DOHH2 (cell line): ENCODE measurements around the gene CLEC2B.

Experiments
- EZH2phosphoT487 ChIP-seq: fragments of 200-600 bp; sonication (generic); IDR thresholded peaks from 2 replicates; pipeline ENCODE4 v1.6.1; 2017; ENCODE audit warnings: borderline replicate concordance, mild to moderate bottlenecking, antibody characterized with exemption, low read length, moderate library complexity, mixed read lengths
- TF ChIP-seq, protein P1 (sequence below): fragments of 200-600 bp; sonication (generic); IDR thresholded peaks from one replicate; pipeline ENCODE4 v1.5.1; 2014; ENCODE audit warnings: antibody characterized with exemption, mild to moderate bottlenecking, low read depth, low read length; ENCODE audit not compliant: poor library complexity, severe bottlenecking

DNA sequence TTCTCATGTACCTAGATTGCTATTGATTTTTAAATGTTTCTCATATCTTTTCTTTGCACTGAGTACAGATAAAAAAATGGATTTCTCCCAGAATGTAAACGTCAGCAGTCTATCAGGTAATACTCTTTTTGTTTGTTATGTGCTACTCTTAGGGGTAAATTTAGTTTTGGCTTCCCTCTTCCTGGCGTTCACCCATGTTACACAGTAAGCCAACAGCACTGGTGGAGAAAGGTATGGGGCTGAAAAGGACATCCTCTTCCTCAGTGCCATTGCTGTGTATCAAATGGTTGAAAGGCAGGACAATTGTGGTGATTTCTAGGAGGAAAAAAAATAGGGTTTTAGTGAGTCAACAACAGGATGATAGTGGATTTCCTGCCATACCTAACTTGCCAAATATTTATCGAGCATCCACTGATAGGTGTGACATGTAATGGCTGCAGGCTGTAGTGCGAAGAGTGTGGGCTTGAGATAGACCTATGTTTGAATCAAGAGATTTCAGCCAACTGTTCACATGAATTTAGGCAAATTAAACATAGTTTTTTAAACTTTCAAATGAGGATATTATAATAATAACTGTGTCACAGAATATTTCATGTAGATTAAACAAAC is 19.6 kb upstream of the CLEC2B start:
- TF ChIP-seq, protein P1, sequence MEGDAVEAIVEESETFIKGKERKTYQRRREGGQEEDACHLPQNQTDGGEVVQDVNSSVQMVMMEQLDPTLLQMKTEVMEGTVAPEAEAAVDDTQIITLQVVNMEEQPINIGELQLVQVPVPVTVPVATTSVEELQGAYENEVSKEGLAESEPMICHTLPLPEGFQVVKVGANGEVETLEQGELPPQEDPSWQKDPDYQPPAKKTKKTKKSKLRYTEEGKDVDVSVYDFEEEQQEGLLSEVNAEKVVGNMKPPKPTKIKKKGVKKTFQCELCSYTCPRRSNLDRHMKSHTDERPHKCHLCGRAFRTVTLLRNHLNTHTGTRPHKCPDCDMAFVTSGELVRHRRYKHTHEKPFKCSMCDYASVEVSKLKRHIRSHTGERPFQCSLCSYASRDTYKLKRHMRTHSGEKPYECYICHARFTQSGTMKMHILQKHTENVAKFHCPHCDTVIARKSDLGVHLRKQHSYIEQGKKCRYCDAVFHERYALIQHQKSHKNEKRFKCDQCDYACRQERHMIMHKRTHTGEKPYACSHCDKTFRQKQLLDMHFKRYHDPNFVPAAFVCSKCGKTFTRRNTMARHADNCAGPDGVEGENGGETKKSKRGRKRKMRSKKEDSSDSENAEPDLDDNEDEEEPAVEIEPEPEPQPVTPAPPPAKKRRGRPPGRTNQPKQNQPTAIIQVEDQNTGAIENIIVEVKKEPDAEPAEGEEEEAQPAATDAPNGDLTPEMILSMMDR: no peak
- no peak for TF ChIP-seq EZH2phosphoT487
